Muscle layer of colon (tissue), 2 donors: ENCODE results near the gene ZNF547.

Experiments
- H3K27ac ChIP-seq: one replicate; pipeline ENCODE4 v1.7.0; 2013; ENCODE audit warnings: low read depth, mild to moderate bottlenecking, low read length, moderate library complexity
- H3K27me3 ChIP-seq, 2 donors: one replicate each; pipeline ENCODE4 v1.7.0; 2013; ENCODE audit warnings: low read length in 2 of 2, mild to moderate bottlenecking in 2 of 2; ENCODE audit not compliant: insufficient read depth in 2 of 2, control insufficient read depth in 1 of 2
- H3K36me3 ChIP-seq: one replicate; pipeline ENCODE4 v1.7.0; 2013; ENCODE audit warnings: mild to moderate bottlenecking, low read length; ENCODE audit not compliant: insufficient read depth
- H3K4me1 ChIP-seq: one replicate; pipeline ENCODE4 v1.7.0; 2013; ENCODE audit warnings: mild to moderate bottlenecking, low read length; ENCODE audit not compliant: insufficient read depth
- H3K4me3 ChIP-seq, 2 donors: one replicate each; pipeline ENCODE4 v1.7.0; 2013; ENCODE audit warnings: low read length in 2 of 2, low read depth in 1 of 2, mild to moderate bottlenecking in 1 of 2, moderate library complexity in 1 of 2
- H3K9ac ChIP-seq: one replicate; pipeline ENCODE4 v1.7.0; 2013; ENCODE audit warnings: low read length
- H3K9me3 ChIP-seq: one replicate; pipeline ENCODE4 v1.7.0; 2013; ENCODE audit warnings: mild to moderate bottlenecking, low read length
- donor health status: abdominal sarcoma.
- donor health status: Adenocarcinoma of cecum.

Gene ZNF547

DNA sequence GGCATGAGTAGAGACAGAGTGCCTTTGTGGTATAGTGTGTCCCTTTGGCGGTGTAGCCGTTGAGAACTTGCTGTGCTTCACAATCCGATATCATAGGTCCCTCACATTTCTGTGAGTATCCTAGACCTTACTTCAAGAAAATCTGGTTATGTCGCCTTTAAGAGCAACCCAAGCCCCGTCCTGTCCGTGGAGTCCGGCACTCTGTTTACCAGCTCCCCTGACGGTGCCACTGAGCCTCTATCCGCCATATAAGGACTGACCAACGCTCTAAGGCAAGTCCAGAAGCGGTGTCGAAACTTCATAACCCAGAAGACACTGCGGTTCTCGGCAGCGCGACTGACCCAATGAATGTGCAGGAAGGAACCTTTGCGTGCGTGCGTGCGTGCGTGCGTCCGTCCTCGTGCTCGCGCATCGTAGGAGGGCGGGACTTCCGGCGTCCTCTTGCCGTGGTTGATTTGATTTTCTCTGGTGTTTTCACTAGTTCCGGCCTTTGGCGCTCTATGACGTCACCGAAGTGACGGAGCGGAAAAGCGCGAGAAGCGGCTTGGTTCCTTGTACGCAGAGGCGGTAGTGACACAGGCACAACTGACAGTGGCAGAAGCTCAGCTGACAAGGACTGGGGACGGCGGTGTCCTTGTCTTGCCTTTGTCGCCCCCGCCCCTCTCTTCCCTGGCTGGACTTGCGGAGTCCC, at the start of gene ZNF547, which contains the start of gene TRAPPC2B:
ZNF547 (plus strand) TSS at position 555 of the 691 bp plus-strand sequence. CDS start 5,005 bp downstream, outside the sequence.
TRAPPC2B (plus strand) TSS at position 555 of the 691 bp plus-strand sequence. CDS start 1,283 bp downstream, outside the sequence.
- Histone ChIP-seq H3K9ac (peak within 1 kb of the TSS; percentile 77), H3K4me1 (peaks cover 13% of the 10 kb centered on the region), H3K9me3 (peaks cover 8% of the 10 kb centered on the region), H3K36me3 (peaks cover 11% of the 10 kb centered on the region), H3K27me3 (no peaks in the 10 kb centered on the region), H3K27ac (peak within 1 kb of the TSS; percentile 65), H3K4me3 (peak within 1 kb of the TSS; percentile 56 to 75)

DNA sequence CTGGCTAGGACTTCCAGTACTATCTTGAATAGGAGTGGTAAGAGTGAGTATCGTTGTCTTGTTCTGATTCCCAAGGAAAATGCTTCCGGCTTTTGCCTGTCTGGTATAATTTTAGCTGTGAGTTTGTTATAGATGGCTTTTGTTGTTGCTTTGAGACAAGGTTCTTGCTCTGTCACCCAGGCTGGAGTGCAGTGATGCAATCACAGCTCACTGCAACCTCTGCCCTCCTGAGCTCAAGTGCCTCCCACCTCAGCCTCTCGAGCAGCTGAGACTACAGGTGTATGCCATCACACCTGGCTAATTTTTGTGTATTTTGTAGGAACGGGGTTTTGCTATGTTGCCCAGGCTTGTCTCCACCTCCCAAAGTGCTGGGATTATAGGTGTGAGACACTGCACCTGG, 49.2 kb upstream of the ZNF547 start:
- Histone ChIP-seq H3K4me3 (no peak overlapping the region), H3K27ac (no peak overlapping the region), H3K4me1 (no peaks in the 10 kb centered on the region), H3K9me3 (no peaks in the 10 kb centered on the region), H3K36me3 (no peaks in the 10 kb centered on the region), H3K27me3 (no peaks in the 10 kb centered on the region), H3K9ac (no peak overlapping the region)

DNA sequence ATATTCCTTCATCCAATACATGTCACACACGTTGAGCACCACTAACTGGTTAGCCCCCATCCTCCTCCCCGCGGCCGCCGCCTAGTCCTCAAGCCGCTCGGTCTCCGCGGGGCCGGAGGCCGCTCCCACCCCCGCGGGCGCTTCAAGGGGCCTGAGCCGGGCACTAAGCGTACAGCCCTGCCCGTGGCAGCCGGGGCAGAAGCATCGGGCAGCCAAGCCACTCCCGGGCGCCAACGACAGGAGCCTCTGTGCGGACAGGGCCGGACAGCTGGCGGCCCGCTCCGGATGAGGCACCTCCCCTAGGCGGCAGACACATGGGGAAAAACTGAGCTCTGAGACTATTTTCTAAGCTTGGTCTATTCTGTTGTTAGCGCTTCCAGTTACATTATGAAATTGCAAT, 45.8 kb upstream of the ZNF547 start:
- no peak overlapping the region for H3K27ac ChIP-seq
- no peaks in the 10 kb centered on the region for H3K9me3 ChIP-seq
- H3K9ac ChIP-seq, result no peak overlapping the region
- no peak overlapping the region for H3K4me3 ChIP-seq
- H3K27me3 ChIP-seq, result no peaks in the 10 kb centered on the region
- no peaks in the 10 kb centered on the region for H3K36me3 ChIP-seq
- H3K4me1 ChIP-seq, result peaks cover 12% of the 10 kb centered on the region

DNA sequence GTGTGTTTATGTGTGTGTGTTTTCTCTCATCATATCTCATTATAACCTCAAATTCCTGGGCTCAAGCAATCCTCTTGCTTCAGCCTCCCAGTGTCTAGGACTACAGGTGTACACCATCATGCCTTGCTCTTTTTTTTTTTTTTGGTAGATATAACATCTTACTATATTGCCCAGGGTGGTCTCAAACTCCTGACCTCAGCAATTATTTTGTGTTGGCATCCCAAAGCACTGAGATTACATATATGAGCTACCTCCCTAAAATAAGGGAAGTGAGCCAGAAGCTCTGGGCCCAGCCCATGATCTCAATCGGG, 43.5 kb upstream of the ZNF547 start:
- peak overlapping the region; percentile 85 for H3K27ac ChIP-seq
- peaks cover 12% of the 10 kb centered on the region for H3K4me1 ChIP-seq
- H3K4me3 ChIP-seq, result peak overlapping the region; percentile 76 to 80
- H3K27me3 ChIP-seq, result no peaks in the 10 kb centered on the region
- H3K9me3 ChIP-seq, result no peaks in the 10 kb centered on the region
- peaks cover 14% of the 10 kb centered on the region for H3K36me3 ChIP-seq
- H3K9ac ChIP-seq, result peak overlapping the region; percentile 29

DNA sequence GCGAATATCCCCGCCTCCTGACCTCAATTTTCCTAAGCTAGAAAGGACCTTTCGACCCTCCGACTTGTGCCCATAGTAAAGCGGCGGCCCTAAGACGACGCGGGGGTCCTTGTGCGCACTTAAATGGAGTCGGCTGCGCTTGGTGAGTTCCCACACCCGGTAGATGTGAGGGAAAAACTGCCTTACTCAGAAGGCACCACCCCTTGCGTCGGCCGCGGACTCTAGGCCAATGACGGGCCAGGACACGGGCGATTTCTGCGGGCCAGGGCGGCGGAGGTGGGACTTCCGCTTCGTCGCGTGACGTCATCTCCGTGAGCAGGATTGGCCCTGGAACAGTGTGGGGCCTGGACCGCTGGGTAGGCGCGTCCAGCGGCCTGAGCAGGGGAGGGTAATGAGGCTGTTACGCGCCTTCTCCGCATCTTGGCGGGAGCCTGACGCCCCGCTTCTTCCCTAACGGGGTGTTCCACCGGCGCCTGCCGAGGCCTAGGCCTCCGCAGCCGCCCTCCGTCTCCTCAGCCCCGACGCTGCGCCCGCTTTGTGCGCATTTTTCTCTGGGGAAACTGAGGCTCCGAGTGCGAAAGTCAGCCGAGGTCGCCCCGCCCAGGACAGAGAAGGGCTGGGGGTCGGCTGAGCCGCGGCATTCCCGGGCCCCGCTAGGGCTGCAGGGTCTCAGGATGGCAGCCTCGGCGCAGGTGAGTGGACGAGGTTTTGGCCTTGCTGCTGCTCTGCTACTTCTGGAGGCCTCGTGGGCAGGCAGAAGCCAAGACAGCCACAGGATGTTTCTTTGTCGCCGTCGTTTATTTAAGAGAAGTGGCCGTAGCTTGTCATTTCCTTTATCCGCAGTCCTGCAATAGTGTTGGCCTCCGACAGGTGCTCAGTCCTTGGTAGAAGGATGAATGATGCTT, 42.9 kb upstream of the ZNF547 start, which contains the start of gene ZNF543:
ZNF543 (plus strand) TSS at position 293 of the 905 bp plus-strand sequence; CDS start at position 675, 382 bp downstream.
- peaks cover 20% of the 10 kb centered on the region for H3K36me3 ChIP-seq
- H3K27ac ChIP-seq, result peak within 1 kb of the TSS; percentile 85
- H3K9me3 ChIP-seq, result no peaks in the 10 kb centered on the region
- H3K4me1 ChIP-seq, result peaks cover 12% of the 10 kb centered on the region
- no peaks in the 10 kb centered on the region for H3K27me3 ChIP-seq
- H3K9ac ChIP-seq, result peak within 1 kb of the TSS; percentile 82
- H3K4me3 ChIP-seq, result peak within 1 kb of the TSS; percentile 76 to 80

DNA sequence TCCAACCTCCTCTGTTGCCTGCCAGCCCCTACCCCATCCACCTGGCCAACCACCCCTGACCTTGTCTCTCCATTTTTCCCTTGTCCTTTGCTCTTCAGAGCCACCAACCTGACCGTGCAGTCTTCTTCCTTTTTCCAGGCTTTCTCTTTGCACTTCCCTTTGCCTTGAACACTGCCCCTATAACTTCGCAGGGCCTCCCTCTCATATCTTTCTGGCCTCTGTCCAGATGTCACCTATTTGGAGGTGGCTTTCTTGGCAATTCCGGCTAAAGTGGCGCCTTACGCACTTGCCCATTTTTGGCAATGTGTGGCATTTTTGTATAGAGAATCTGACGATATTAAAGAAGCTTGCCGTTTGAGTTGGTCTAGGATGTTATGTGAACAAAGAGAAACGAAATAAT, 42.2 kb upstream of the ZNF547 start:
- H3K27me3 ChIP-seq, result no peaks in the 10 kb centered on the region
- no peak overlapping the region for H3K27ac ChIP-seq
- no peaks in the 10 kb centered on the region for H3K9me3 ChIP-seq
- H3K36me3 ChIP-seq, result peaks cover 27% of the 10 kb centered on the region
- H3K4me1 ChIP-seq, result peaks cover 12% of the 10 kb centered on the region
- H3K4me3 ChIP-seq, result peak overlapping the region; percentile 76 to 80
- H3K9ac ChIP-seq, result peak overlapping the region; percentile 82

DNA sequence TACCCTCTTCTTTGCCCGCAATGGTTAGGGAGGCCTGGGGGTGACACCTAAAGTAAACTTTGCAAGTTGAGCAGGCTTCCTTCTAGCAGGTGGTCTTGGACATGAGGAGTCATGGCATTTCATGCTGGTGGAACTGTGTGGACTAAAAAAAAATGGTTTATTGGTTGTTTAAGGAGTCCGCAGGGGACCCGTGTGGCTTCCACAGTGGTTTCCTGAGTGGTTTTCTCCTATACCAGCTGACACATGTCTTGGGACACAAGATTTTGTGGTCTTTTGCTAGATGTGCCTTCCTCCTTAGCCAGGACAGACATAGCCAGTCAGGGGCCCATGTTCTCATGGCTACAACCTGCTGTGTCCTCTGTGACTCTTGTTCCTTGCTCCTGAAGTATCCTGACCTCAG, 41.6 kb upstream of the ZNF547 start:
- no peak overlapping the region for H3K27ac ChIP-seq
- peak overlapping the region; percentile 76 to 80 for H3K4me3 ChIP-seq
- no peaks in the 10 kb centered on the region for H3K9me3 ChIP-seq

DNA sequence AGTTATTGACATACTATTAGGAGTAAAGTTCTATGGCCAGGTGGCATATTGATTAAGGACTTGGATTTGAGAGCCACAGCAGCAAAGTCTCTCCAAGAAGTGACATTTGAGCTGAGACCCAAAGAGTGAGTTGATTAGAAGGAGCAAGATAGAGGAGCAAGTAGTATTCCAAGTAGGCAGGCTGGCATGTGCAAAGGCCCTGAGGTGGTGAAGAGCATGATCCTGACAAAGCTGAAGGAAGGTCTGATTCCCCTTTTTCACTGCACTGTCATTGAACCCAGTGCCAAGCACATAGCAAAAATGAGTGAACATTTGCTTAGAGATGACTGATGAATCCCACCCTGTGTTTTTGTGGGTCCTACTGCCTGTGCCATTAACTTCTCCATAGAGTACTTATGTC, 38.4 kb upstream of the ZNF547 start:
- H3K4me3 ChIP-seq, result no peak overlapping the region
- peaks cover 18% of the 10 kb centered on the region for H3K9me3 ChIP-seq
- H3K4me1 ChIP-seq, result peaks cover 12% of the 10 kb centered on the region
- no peak overlapping the region for H3K9ac ChIP-seq
- peaks cover 58% of the 10 kb centered on the region for H3K36me3 ChIP-seq
- H3K27ac ChIP-seq, result no peak overlapping the region
- H3K27me3 ChIP-seq, result no peaks in the 10 kb centered on the region

More for the DNA sequence above, 41.6 kb upstream of the ZNF547 start:
- Histone ChIP-seq H3K36me3 (peaks cover 33% of the 10 kb centered on the region), H3K27me3 (no peaks in the 10 kb centered on the region), H3K4me1 (peaks cover 12% of the 10 kb centered on the region), H3K9ac (no peak overlapping the region)

DNA sequence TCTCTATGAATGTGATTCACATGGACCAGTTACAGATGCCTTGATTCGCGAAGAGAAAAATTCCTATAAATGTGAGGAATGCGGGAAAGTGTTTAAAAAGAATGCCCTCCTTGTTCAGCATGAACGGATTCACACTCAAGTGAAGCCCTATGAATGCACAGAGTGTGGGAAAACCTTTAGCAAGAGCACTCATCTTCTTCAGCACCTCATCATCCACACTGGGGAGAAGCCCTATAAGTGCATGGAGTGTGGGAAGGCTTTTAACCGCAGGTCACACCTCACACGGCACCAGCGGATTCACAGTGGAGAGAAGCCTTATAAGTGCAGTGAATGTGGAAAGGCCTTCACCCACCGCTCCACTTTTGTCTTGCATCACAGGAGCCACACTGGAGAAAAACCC, 35.4 kb upstream of the ZNF547 start:
- Histone ChIP-seq H3K4me1 (no peaks in the 10 kb centered on the region), H3K9me3 (peaks cover 18% of the 10 kb centered on the region), H3K4me3 (peak overlapping the region in 1 of 2 donors; percentile 8), H3K27ac (no peak overlapping the region), H3K9ac (no peak overlapping the region), H3K27me3 (no peaks in the 10 kb centered on the region), H3K36me3 (peaks cover 58% of the 10 kb centered on the region)

DNA sequence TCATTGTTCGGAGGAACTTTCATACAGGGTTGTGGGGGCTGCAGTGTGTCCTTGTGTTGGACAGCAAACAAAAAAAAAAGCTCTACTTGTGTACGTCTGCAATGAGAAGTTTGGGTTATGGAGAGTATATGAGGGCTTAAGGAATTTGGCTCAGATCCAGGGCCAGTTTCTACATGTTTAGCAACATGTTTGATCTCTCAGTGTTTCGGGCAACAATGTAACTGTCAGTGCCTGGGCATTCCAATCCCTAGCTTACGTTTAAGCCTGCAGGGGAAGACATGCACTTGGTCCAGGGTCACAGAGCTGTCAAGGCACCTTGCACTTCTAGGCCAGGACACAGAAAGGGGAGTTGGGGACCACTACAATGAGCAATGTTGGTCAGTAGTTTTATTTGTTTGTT, 29.2 kb upstream of the ZNF547 start:
- peaks cover 2% of the 10 kb centered on the region for H3K9me3 ChIP-seq
- H3K27me3 ChIP-seq, result no peaks in the 10 kb centered on the region
- no peak overlapping the region for H3K4me3 ChIP-seq
- H3K27ac ChIP-seq, result no peak overlapping the region
- no peaks in the 10 kb centered on the region for H3K4me1 ChIP-seq
- H3K9ac ChIP-seq, result no peak overlapping the region
- H3K36me3 ChIP-seq, result peaks cover under 1% of the 10 kb centered on the region

DNA sequence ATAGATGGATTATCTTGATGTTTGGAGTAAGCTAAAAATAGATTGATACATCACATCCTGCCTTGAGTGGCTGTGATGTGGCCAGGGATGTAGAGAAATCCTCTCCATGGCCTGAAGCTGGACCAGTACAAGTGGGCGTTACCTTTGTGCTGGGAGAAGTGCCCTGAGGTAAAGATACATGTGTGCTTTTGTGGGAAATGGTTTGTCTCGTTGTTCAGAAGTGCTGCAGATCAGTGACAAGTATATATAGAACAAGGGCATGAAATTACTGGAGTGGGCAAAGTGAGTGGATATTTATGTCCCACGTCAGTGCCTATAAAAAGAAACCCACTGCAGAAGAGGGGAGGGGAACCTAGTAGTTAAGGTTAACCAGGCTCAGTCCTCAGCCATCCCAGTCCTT, 24.5 kb upstream of the ZNF547 start:
- no peaks in the 10 kb centered on the region for H3K4me1 ChIP-seq
- H3K4me3 ChIP-seq, result no peak overlapping the region
- H3K36me3 ChIP-seq, result no peaks in the 10 kb centered on the region
- H3K9ac ChIP-seq, result no peak overlapping the region
- H3K27me3 ChIP-seq, result no peaks in the 10 kb centered on the region
- no peaks in the 10 kb centered on the region for H3K9me3 ChIP-seq
- no peak overlapping the region for H3K27ac ChIP-seq
